GM18907 (cell line): ENCODE data around the gene PTGIR.

Source experiments
- ATAC-seq: cut with Tn5 transposase; IDR thresholded peaks from one replicate; pipeline ENCODE4 v1.9.1; 2021; ENCODE audit warnings: mild to moderate bottlenecking, moderate library complexity; ENCODE audit not compliant: unreplicated experiment

The PTGIR gene

GRCh38 chr19:46624958-46625661, at the start of gene PTGIR:
TSS of gene PTGIR (minus strand) at chr19:46625089. CDS start at chr19:46624225, 864 bp downstream.
- ATAC-seq, result no peak

- no peak for ATAC-seq
Measured at GRCh38 chr19:46670813-46671212, 45.9 kb upstream of the PTGIR start.

DNA sequence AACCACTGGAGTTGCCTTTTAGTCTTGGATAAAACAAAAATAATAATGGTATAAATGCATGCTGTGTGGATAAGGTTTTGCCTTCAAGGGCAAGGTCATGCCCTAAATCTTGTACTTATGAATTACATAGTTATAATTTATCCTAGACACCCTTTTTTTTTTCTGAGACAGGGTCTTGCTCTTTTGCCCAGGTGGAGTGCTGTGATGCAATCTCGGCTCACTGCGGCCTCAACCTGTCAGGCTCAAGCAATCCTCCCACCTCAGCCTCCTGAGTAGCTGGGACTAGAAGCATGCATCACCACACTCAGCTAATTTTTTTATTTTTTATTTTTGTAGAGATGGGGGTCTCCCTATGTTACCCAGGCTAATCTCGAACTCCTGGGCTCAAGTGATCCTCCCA, 43.8 kb upstream of the PTGIR start:
- ATAC-seq, result no peak

DNA sequence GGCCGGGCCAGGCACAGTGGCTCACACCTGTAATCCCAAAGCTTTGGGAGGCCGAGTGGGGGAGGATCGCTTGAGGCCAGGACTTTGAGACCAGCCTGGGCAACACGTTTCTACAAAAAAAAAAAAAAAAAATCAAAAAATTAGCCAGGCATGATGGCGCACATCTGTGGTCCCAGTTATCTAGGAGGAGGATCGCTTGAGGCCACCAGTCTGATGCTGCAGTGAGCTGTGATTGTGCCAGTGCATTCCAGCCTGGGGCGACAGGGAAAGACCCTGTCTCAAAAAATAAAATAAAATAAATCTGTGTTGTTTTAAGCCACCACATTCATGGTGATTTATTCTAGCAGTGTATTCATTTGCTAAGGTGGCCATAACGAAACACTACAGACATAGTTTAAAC, 40.2 kb upstream of the PTGIR start:
- no peak for ATAC-seq

DNA sequence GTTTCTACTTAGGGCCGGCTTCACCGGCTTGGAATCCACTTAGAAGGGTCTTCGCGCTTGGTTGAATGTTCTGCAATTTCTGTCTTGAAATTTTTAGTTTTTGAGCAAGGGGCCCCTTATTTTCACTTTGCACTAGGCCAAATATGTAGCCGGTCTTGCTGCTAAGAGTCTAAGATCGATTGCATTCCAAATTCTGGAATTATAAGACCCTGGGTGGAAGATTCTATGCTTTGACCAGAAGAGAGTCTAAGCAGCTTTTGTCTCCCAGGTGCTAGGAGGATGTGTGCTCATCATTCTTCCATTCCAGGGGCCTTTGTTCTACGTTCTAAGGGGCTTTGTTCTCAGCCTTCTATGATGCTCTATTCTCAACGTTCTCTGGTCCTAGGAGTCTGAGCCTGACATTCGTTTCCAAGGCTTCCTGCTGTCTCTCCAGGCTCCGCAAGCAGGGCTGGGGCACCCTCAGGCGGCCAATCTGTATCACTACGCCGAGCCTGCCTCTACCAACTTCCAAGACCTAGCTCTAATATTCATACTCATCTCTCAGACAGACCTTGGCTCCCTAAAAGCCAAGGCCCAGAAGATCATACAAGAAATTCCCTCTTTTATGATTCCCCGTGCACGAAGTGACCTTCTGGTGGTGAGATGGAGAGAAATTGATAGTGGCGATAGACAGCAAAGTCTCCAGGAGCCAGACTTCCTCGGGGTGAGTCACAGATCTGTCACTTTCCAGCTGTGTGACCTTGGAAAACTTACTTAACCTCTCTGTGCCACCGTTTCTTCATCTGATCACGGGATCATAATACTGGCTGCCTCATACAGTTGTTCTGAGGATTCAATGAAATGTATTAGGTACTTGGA, 37.1 kb upstream of the PTGIR start:
- peak; percentile 28 for ATAC-seq

GRCh38 chr19:46661020-46661731, 36.3 kb upstream of the PTGIR start, which contains the start of gene DACT3:
TSS of gene DACT3 (minus strand) at chr19:46661182. CDS start at chr19:46661064, 118 bp downstream.
- ATAC-seq, result peak; percentile 93

- no peak for ATAC-seq
Measured at GRCh38 chr19:46660551-46661019, 35.7 kb upstream of the PTGIR start.

GRCh38 chr19:46660008-46660517, 35.2 kb upstream of the PTGIR start:
- ATAC-seq, result no peak

DNA sequence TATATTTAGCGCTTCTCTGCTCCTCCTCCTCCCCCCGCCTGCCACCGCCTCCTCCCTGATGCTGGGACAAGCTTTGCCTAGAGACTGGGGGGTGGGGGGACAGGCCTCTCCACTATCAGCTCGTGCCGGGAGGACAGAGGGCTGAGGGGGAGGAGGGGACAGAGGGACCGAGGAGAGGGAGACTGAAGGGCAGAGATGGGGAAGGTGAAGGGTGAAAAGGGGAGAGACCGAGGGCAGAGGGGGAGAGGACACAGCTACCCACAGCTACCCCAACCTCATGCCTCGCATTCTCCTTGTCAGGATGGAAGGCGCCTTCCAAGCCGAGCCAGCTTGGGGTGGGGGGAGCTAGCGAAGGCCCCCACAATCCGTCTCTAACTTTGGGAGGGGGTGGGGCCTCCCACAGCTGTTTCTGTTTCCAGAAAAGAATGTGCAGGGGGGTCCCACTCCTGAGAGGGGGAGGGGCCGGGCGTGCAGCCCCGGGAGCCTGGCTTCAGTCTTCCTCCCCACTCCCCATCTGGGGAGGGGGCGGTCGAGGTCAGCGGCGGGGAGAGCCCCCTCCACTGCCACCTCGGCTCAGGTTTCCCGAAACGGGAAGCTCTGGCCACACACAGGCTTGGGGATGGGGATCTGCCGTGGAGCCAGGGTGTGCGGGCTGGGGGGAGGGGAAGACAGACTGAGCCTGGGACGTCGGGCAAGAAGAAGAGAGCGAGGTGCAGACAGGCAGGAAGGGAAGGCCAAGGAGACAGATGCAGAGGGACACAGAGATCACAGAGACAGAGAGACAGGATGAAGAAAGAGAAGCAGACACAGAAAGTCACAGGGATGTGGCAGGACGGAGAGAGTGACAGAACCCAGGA, 34.5 kb upstream of the PTGIR start:
- ATAC-seq, result no peak

DNA sequence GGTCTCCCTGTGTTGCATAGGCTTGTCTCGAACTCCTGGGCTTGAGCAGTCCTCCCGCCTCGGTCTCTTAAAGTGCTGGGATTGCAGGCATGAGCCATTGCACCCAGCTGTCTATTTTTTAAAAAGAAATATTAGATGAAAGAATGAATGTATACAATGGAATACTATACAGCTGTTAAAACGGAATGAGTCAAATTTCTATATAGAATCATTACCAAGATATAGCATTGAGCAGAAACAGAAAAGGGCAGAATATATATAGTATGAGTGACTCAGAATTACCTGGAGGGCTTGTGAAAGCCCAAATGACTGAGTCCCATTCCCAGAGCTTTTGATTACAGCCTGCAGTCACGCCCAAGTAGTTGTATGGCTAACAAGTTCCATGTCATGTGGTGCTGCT, 31.7 kb upstream of the PTGIR start:
- no peak for ATAC-seq

DNA sequence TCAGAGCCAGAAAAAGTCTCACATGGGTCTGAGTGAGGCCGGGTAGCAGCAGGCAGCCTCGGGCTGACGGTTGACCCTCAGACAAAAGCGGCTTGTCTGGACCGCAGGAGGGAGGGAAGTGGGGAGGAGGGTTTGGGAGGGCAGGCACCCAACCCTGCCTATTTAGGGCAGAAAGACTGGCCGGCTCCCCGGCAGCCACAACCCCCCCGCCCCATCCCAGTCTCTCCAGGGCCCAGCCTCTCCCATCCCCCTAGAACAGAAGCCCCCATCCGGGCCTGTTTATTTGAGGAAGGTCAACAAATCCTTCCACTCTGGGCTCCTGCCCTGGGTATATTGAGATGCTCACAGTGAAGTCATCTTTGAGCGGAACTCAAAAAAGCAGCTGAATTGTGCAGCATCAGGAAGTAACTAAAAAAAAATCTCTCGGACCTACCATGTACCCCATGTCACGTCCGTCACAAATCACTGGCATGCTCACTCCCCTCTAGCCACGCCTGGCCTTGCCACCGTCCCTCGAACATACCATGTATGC, 29.8 kb upstream of the PTGIR start:
- ATAC-seq, result no peak

DNA sequence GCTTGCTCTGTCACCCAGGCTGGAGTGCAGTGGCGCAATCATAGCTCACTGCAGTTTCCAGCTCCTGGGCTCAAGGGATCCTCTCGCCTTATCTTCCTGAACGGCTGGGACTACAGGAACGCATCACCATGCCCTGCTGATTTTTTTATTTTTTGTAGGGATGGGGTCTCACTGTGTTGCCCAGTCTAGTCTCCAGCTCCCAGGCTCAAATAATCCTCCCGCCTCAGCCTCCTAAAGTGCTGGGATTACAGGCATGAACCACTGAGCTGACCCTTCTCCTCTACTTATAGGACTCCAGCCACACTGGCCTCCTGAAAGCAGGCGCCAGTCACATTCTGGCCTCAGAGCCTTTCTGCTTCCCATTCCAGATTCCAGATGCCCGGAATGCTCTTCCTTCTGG, 25.6 kb upstream of the PTGIR start:
- no peak for ATAC-seq

DNA sequence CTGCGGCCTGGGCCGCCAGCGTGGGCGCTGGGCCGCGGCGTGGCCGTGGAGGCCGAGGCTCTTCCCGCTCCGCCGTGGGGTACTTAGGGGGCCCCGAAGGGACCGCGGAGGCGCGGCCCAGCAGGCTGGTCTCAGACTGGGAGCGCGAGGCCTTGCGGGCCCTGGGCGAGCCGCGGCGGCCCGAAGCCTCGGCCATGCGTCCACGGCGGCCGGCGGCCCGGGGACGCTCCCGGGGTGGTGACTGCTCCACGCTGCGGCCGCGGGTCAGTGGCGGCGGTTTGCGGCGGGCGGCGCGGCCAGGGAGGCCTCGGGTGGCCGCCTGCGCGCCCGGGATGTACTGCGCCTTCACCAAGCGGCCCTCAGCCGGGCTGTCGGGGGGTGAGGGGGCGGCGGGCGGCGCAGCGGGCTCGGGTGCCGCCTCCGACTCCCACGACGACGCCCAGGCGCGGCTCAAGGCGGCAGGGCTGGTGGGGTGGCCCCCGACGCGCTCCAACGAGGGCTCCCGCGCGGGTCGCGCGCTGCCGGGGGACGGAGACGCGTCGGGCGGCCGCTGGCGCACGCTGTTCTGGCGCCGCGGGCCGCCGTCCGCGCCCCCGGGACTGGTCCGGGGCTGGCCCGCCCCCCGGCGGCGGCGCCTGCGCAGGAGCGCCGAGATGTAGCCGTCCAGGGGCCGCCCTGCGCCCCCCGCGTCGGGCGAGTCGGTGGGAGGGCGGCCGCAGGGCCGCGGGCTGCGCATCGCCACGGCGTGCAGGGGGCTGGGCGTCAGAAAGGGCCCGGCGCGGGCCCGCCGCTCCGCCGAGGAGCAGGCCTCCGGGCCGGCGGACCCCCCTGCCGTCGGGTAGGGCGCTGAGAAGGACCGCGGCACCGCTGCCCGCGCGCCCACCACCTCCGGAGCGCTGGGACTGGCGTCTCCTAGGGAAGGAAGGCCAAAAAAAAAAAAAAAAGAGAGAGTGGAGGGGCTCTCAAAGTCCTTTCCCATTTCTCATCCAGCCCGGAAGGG, 24.4 kb upstream of the PTGIR start:
- ATAC-seq, result no peak

GRCh38 chr19:46648060-46648960, 23.4 kb upstream of the PTGIR start:
- ATAC-seq, result no peak

DNA sequence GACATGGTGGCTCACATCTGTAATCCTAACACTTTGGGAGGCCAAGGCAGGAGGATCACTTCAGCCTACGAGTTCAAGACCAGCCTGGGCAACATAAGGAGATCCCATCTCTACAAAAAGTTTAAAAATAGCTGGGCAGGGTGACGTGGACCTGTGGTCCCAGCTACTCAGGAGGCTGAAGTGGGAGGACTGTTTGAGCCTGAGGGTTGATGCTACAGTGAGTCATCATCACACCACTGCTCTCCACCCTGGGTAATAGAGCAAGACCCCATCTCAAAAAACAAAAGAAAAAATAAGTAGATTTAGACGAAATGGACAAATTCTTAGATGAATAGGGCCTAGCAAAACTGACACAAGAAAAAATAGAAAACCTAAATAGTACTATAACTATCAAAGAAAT, 21.5 kb upstream of the PTGIR start:
- no peak for ATAC-seq

DNA sequence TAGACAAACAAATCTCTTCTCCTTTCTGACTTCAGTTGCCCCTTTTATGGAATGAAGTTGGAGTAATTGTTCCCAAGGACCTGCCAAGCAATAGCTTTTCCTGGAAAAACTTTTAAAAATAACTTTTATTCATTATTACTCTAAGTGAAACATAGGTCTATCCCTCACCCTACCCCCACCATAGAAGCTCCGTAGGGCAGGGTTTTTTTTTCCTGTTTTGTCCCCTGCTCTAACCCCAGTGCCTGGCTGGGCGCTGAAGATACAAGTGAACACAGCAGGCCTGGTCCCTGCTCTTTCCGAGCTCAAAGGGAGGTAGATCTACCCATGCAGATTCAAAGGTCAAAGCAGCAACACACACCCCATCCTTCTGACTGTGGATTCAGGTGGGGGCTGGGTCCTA, 19.8 kb upstream of the PTGIR start:
- ATAC-seq, result no peak

- no peak for ATAC-seq
Measured at GRCh38 chr19:46640656-46641055, 15.8 kb upstream of the PTGIR start.
